ENCODE data around the gene DCC.
A peak's percentile ranks its signal among the peaks of the same experiment; 100 is the strongest.

- TF ChIP-seq CTCF (IDR thresholded peaks at IDR 0.05) (peak in 2 of 7 experiments; percentile 6 to 15), POLR2A (IDR thresholded peaks at IDR 0.05) (no peak)
Observed at GRCh38 chr18:52694804-52695203, 354.8 kb downstream of the DCC start.

Data from body of pancreas (tissue), 4 donors.